Measurements from ENCODE around the gene NKX1-1. TPM values are rescaled to one million over a fixed set of nuclear protein-coding genes. Genes with fewer than 3 reads are reported as not detected.
"Not testable (repeated sequence)": the region's sequence is repeated elsewhere in the genome, so short reads cannot be mapped to it uniquely, and the experiment has no call there.

The NKX1-1 gene
- total RNA-seq, 1 experiment from 2014 or later: not detected

DNA sequence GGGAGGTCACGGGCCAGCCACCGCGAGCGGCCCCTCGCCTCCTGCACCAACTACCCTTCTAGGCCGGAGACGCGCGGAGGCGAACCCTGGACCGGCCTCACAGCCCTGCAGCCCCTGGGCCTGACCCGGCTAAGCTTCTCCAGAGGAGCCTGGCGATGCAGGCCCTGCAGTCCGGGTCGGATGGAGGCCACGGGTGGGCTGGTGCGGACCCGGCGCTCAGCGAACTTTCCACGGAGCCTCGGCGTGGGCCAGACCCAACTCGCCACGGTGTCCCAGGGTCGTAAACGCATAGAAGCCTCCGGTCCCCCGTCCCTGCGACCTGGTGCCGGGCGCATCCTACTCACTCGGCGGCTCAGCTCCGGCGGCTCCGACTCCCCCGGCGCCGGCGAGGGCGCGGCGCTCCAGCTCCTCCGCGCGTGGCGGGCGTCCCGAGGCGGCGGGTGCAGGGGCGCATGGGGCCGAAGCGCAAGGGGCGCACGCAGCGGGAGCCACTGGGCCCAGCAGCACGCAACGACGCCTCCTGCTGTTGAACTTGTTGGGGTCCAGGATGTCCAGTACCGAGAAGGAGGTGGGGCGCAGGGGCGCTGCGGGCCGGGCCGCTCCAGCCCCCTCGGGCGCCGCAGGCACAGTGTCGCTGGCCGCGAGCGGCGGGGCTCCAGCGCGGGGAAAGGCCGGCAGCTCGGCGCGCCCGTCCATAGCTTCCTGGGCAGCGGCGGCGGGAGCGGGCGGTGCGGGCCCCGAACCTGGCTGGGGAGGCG is 427 bp downstream of the NKX1-1 start:
- DNase-seq (ENCODE audit: low read depth): no peak

DNA sequence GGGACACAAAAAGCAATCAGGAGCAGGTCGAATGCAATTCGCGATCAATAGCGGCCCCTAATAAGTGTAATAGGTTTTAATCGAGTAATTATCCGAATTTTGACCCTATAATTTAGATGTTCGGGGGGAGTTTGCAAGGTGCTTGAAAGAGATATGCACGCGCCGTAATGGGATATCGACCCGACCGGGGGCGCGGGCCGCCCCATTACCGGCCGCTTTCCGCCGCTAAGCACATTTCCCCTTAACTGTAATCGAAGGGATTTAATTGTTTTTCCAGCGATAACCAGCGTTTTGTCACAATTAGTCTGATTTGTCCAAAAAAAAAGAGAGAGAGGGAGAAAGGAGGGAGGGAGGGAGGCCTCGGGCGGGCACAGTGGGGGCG is 997 bp downstream of the NKX1-1 start:
- DNase-seq (ENCODE audit: low read depth): no peak

GRCh38 chr4:1404573-1405253 is 1.5 kb downstream of the NKX1-1 start:
- no peak for DNase-seq (ENCODE audit: low read depth)

DNA sequence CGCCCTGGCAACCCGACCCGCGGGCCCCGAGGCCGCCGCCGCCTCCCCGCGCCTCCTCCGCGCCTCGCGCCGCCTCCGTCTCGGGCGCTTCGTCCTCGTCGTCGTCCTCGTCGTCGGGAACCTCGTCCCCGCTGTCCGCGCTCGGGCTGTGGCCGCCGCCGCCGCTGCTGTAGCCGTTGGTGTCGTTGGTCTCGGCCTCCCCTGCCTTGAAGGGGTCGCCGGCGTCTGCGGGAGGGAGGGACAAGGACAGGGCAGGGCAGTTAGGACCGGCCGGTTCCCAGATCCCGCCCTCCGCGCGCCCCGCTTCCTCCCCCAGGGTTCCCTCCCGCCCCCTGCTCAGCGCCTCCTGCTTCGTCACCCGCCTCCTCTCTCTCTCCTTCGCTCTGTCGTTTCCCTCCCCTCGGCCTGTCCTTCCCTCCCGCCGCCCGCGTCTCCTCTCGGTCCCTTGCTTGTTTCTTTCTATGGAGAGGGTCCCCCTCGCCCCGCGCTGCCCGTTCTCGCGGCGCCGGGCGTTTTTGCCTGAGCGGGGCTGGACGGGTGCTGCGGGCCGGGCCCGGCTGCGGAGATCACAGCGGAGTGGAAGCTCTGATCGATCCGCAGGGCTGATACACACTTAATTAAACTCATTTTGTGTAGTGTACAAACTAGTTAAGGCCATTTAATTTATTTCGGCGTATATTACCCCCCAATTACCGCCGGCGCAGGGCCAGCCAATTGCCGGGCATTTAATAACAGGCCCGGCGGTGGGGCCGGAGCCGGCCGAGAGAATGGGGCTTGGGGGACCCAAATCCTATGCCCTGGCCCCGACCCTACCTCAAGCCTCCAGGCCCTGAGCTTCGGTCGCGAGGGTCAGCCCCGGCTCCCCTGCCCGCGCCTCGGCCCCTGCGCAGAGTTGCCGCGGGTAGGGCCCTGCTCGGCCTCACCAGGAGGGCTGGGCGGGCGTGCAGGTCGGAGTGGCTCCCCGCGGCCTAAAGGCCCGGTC is 2.4 kb downstream of the NKX1-1 start:
- no peak for DNase-seq (ENCODE audit: low read depth)

DNA sequence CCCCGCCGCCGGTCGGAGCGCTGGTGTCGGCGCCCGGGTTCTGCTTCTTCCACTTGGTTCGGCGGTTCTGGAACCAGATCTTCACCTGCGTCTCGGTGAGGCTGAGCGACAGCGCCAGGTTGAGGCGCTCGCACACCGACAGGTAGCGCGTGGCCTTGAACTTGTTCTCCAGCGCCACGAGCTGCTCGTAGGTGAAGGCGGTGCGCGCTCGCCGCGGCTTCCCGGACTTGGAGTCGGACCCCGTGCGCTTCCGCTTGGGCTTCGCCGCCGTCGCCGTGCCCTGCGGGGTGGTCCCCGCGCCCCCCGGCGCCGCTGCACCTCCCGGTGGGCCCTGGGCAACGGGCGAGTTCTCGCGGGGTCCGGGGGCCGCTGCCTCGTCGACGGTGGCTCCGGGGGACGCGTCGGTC is 3.1 kb downstream of the NKX1-1 start:
- no peak for DNase-seq (ENCODE audit: low read depth)

DNA sequence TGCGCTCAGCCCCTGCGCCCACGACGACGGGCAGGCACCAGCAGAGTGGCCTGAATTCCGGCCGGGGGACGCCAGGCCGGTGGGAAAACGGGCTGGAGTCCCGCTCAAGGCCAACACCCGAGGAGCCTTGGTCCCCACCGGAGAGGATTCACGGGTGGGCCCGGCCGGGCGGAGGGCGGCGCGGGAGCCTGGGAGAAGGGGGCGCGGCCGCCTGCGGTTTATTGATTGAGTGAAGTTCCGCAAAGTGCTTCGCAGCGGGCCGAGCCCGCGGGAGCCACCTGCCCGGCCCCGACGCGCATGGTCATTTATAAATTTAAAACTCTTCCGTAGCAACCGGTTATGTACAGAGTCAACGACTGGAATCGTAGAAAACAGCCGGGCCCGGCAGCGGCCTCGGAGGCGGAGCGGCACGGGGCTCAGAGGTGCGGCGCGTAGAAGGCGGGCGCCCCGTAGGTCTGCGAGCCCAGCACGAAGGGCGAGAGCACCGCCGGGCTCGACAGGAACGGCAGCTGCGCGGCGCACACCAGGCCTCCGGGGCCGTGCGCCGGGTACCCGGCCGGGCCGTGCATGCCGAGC is 3.6 kb downstream of the NKX1-1 start:
- DNase-seq (ENCODE audit: low read depth): no peak

DNA sequence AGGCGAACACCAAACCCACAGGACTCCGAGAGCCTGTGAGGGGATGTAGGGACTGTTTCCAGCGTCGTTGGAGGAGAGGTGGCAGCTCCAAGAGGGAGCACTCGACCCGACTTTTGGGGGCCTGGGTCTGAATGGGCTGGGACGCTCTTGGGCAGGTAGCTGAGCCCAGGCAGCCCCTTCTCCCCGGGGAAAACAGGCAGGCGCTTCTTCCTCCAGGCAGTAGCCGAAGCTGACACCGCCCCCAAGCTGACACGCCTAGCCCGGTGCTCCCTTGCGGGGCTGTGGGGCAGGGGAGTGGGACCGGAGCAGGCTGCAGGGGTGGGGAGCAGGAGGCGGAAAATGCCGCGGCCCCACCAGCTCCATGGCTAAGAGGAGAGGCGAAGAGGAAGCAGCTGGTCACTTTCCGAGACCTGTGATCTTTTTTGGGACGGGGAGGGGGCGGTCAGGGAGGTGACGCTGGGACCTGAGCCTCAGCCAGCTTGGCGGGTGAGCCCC is 4.2 kb downstream of the NKX1-1 start:
- no peak for DNase-seq (ENCODE audit: low read depth)

DNA sequence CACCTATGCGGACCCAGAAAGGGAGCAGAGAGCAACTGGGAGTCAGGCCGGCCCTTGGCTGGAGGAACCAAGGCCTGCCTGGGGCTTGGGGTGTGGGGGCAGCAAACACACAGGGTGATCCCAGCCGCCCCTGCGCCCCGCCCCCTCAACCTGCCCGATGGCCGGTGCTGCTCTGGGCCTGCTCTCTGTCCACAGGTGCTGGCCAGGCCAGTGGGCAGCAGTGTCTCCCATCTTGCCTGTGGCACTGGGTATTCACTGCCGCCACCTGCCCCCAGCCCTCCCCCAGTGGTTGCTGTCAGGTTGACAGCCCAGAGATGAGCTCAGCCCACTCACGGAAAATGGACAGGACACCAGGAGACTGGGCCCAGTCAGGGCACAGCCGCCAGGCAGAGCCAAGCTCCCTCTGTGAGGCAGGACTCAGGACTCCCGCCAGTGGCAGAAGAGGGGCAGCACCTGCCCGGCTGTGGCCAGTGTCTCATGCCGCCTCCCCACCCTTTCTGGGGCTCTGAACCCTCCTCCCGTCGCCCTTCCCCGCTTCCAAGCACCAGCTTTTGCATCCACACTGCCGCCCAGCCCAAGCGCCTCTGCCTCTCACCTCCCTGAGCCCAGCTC is 4.7 kb downstream of the NKX1-1 start:
- no peak for DNase-seq (ENCODE audit: low read depth)

DNA sequence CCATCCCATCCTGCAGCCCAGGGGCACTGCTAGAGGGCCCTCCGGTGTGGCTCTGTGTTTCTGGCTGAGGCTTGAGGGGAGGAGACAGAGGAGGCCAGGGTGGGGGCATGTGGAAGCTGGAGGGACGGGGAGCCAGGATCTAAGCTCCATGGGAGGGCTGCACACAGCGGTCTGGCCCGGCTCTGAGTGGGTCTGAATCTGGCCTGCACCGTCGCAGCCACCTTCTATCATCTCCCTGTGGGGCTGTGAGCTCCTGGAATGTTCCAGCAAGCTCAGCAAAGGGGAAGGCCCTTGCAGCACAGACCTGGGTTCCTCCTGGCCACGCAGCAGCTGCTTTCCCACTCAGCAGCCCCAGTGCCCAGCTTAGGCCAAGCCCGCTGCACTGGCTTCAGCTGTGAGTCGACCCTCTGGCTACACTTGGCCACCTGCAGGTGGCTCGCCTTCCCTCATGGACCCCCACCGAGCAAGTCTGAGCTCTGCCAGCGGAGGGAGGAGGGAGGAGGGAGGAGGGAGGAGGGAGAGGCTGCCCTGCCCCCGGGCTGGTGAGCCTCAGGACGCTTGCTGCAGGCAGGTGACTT is 5.3 kb downstream of the NKX1-1 start:
- no peak for DNase-seq (ENCODE audit: low read depth)

- no peak for DNase-seq (ENCODE audit: low read depth)
These were observed 5.9 kb downstream of the NKX1-1 start for GRCh38 chr4:1400191-1400805.

- DNase-seq (ENCODE audit: low read depth): no peak
These were observed 6.6 kb downstream of the NKX1-1 start for GRCh38 chr4:1399508-1400190.

GRCh38 chr4:1398681-1399507 is 7.3 kb downstream of the NKX1-1 start:
- no peak for DNase-seq (ENCODE audit: low read depth)

DNA sequence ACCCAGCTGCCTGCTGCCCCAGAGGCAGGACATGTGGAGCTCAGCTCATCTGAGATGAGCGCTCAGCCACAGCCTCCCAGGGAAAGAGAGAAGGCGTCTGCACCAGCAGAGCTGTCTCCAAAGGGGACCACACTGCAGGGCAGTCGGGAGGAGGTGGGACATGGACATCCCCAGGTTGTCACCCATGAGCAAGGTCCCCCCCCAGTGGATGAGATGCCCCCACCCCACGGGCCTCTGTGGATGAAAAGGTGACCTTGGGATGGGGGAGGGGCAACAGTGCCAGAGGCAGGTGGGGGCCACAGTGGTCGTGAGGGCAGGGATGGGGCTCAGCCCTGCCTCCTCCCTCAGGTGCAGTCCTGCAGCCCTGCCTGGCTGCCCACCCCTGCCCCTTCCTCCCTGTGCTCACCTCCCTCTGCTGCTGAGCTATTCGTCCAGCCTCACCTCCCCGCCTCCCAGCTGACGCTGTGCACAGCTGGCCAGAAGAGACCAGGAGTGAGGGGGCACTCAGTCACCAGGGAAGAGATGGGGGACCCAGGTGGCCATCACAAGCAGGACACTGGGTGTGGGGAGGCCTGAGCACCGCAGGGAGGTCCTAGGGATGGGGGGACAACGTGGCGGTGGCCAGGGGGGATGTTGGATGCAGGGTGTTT is 9.3 kb downstream of the NKX1-1 start:
- no peak for DNase-seq (ENCODE audit: low read depth)

DNA sequence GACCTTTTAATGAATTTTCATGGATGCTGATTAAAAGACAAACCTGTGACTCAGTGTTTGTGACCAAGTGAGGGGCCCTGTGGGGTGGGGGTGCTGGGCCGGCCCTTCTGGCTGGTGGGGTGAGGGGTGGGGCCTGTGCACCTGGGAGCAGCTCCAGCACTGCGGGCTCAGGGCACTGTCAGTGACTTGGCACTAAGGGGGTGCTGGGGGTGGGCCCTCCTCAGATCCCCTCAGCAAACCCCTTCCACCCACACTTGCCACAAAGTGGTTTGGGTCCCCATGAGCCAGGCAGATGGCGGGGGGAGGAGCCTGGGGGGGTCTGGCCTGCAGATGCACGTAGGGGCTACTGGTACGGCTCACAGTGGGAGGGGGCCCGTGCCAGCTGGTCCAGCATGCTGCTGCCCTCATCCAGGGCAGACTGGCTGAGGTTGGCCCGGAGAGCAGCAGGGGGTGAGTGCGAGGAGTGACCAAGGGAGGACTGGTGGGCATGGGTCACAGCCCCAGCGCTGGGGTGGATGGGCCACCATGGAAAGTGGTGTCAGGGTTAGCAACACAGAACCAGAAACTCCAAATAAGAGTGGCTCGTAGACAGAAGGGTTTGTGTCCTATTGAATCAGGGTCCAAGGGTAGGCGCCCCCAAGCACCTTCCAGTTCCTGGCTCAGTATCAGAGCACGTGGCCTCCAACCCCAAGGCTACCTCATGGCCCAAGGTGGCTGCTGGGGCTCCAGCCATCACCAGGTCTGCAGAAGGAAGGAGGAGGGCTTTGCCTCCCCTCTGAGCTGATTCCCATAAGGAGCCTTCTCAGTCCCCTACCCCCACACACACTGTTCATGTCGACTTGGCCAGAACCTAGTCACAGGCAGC is 10.1 kb downstream of the NKX1-1 start:
- DNase-seq (ENCODE audit: low read depth): no peak

- not testable (repeated sequence) for DNase-seq (ENCODE audit: low read depth)
These were observed 10.8 kb downstream of the NKX1-1 start for GRCh38 chr4:1395389-1395820.

DNA sequence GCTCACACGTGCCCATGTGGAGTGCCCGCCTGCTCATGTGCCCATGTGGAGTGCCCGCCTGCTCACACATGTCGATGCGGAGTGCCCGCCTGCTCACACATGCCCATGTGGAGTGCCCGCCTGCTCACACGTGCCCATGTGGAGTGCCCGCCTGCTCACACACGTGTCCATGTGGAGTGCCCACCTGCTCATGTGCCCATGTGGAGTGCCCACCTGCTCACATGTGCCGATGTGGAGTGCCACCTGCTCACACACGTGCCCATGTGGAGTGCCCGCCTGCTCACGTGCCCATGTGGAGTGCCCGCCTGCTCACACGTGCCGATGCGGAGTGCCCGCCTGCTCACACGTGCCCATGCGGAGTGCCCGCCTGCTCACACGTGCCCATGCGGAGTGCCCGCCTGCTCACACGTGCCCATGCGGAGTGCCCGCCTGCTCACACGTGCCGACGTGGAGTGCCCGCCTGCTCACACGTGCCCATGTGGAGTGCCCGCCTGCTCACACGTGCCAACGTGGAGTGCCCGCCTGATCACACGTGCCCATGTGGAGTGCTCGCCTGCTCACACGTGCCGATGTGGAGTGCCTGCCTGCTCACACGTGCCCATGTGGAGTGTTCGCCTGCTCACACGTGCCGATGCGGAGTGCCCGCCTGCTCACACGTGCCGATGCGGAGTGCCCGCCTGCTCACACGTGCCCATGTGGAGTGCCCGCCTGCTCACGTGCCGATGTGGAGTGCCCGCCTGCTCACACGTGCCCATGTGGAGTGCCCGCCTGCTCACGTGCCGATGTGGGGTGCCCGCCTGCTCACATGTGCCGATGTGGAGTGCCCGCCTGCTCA is 11.5 kb downstream of the NKX1-1 start:
- not testable (repeated sequence) for DNase-seq (ENCODE audit: low read depth)
